Testis (tissue), 3 donors: ENCODE measurements around the gene BICD1. TPM values are rescaled to one million over a fixed set of nuclear protein-coding genes. Genes with fewer than 3 reads are reported as not detected.

Experiments
- DNase-seq: peaks from one replicate; pipeline ENCODE4 v3.0.0-alpha.2; 2019
- H3K27ac ChIP-seq, 2 donors: fragments of 200-600 bp; sonication (generic); one replicate each; pipeline ENCODE4 v1.5.1; 2019
- H3K27me3 ChIP-seq: fragments of 200-600 bp; sonication (generic); one replicate; pipeline ENCODE4 v1.5.1; 2019
- H3K36me3 ChIP-seq: fragments of 200-600 bp; sonication (generic); one replicate; pipeline ENCODE4 v1.5.1; 2017; ENCODE audit warnings: low read depth; ENCODE audit errors: missing control alignments
- H3K4me1 ChIP-seq: fragments of 200-600 bp; sonication (generic); one replicate; pipeline ENCODE4 v1.5.1; 2019
- H3K4me3 ChIP-seq, 2 donors: fragments of 200-600 bp; sonication (generic); one replicate each; pipeline ENCODE4 v1.5.1; 2017 to 2019
- H3K9me3 ChIP-seq: fragments of 200-600 bp; sonication (generic); one replicate; pipeline ENCODE4 v1.5.1; 2017
- POLR2A ChIP-seq: fragments of 450-650 bp; IDR thresholded peaks from one replicate; pipeline ENCODE4 v1.6.1; 2017; ENCODE audit warnings: antibody characterized with exemption, mild to moderate bottlenecking, moderate library complexity
- WGBS, 2 donors: methylation state at CpG; one replicate each; pipeline ENCODE4 v1.1.5; 2018; 5-methylcytosine and 5-hydroxymethylcytosine counted together
- intact Hi-C: fragments of 100-400 bp; cut with DNase I; formaldehyde crosslinking; loops from one replicate; pipeline ENCODE4 v1.15.1; 2023; ENCODE audit warnings: low total_unique reads
- polyA plus RNA-seq: library from polyadenylated mRNA; stranded (reverse); fragments of 350-450 nt; fragmentation: Illumina TruSeq; extraction: RNeasy Lipid Tissue Mini Kit (QIAGEN cat#74804); gene quantifications from one replicate; pipeline ENCODE4 v1.2.3, GENCODE V29; 2014; ENCODE audit warnings: low read depth, low replicate concordance; ENCODE audit not compliant: insufficient read depth
- total RNA-seq, 2 donors: library from RNA; depleted of rRNA; stranded (reverse); fragments of >200 nt; gene quantifications; one replicate each; pipeline ENCODE4 v1.2.3, GENCODE V29; 2016
- TF ChIP-seq, protein P1 (sequence below), 3 experiments: fragments of 450-650 bp in 2 of 3; fragments of 200-600 bp in 1 of 3; sonication (generic) in 1 of 3; IDR thresholded peaks; one replicate each; pipeline ENCODE4 v1.5.1; 2016 to 2019; ENCODE audit warnings: antibody characterized with exemption in 3 of 3, mild to moderate bottlenecking in 2 of 3, moderate library complexity in 1 of 3

Gene BICD1
- total and polyA plus RNA-seq, 3 donors from 2014 or later, result 8.4 to 28.7 (median 26.0) TPM

- WGBS, 2 donors, result 100% methylated on average over 2 of the region's 2 CpGs
- intact Hi-C loops, result no loop called here
- no peak overlapping the region for H3K4me3 ChIP-seq
- no peaks in the 10 kb centered on the region for H3K36me3 ChIP-seq
- TF ChIP-seq POLR2A, result no peak
- TF ChIP-seq, protein P1, sequence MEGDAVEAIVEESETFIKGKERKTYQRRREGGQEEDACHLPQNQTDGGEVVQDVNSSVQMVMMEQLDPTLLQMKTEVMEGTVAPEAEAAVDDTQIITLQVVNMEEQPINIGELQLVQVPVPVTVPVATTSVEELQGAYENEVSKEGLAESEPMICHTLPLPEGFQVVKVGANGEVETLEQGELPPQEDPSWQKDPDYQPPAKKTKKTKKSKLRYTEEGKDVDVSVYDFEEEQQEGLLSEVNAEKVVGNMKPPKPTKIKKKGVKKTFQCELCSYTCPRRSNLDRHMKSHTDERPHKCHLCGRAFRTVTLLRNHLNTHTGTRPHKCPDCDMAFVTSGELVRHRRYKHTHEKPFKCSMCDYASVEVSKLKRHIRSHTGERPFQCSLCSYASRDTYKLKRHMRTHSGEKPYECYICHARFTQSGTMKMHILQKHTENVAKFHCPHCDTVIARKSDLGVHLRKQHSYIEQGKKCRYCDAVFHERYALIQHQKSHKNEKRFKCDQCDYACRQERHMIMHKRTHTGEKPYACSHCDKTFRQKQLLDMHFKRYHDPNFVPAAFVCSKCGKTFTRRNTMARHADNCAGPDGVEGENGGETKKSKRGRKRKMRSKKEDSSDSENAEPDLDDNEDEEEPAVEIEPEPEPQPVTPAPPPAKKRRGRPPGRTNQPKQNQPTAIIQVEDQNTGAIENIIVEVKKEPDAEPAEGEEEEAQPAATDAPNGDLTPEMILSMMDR (IDR thresholded peaks at IDR 0.05), result no peak
- H3K4me1 ChIP-seq, result no peaks in the 10 kb centered on the region
- H3K9me3 ChIP-seq, result no peaks in the 10 kb centered on the region
- no peak for DNase-seq
- no peaks in the 10 kb centered on the region for H3K27me3 ChIP-seq
- no peak overlapping the region for H3K27ac ChIP-seq
Measured at GRCh38 chr12:32066206-32066605, 40.4 kb upstream of the BICD1 start.

DNA sequence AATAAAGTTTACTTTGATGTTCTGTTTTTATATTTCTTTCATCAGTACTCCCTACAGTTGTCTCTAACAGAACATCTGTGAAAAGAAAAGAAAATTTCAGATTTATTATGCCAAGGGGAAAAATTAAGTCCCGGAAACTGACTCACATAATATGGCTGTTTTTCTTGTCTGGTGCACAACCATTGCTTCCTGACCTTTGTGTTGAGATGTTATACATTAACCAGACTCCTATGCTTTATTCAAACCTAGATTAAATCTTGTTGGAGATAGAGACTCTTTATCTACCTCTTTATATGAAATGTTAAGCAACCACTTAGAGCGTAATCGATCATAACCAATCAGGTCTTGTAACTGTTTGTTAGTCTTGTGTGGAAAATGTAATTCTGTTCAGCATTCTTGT is 37.6 kb upstream of the BICD1 start:
- intact Hi-C loops, result no loop called here
- WGBS, 2 donors, result 81 to 93% methylated on average over 3 of the region's 3 CpGs
- no peak for DNase-seq

GRCh38 chr12:32069731-32070130 is 36.9 kb upstream of the BICD1 start:
- intact Hi-C loops, result no loop called here
- no peaks in the 10 kb centered on the region for H3K9me3 ChIP-seq
- TF ChIP-seq, protein P1 (IDR thresholded peaks at IDR 0.05), result no peak
- no peak for TF ChIP-seq POLR2A
- WGBS, 2 donors, result 93 to 97% methylated on average over 5 of the region's 5 CpGs
- no peak overlapping the region for H3K4me3 ChIP-seq
- H3K27me3 ChIP-seq, result no peaks in the 10 kb centered on the region
- H3K36me3 ChIP-seq, result no peaks in the 10 kb centered on the region
- no peak for DNase-seq
- H3K27ac ChIP-seq, result no peak overlapping the region
- H3K4me1 ChIP-seq, result no peaks in the 10 kb centered on the region

More for the DNA sequence above, 37.6 kb upstream of the BICD1 start:
- Histone ChIP-seq H3K27ac (no peak overlapping the region), H3K9me3 (no peaks in the 10 kb centered on the region), H3K36me3 (no peaks in the 10 kb centered on the region), H3K4me3 (no peak overlapping the region), H3K4me1 (no peaks in the 10 kb centered on the region), H3K27me3 (no peaks in the 10 kb centered on the region)
- TF ChIP-seq POLR2A, result no peak
- TF ChIP-seq, protein P1 (IDR thresholded peaks at IDR 0.05), result no peak

- Histone ChIP-seq H3K36me3 (no peaks in the 10 kb centered on the region), H3K9me3 (no peaks in the 10 kb centered on the region), H3K27me3 (no peaks in the 10 kb centered on the region), H3K27ac (no peak overlapping the region), H3K4me1 (no peaks in the 10 kb centered on the region), H3K4me3 (no peak overlapping the region)
- 0 to 100% methylated on average over 1 of the region's 1 CpG for WGBS, 2 donors
- TF ChIP-seq POLR2A, result no peak
- TF ChIP-seq, protein P1 (IDR thresholded peaks at IDR 0.05), result no peak
- intact Hi-C loops, result no loop called here
- no peak for DNase-seq
Measured at GRCh38 chr12:32070370-32070769, 36.3 kb upstream of the BICD1 start.

GRCh38 chr12:32072102-32072501 is 34.5 kb upstream of the BICD1 start:
- Histone ChIP-seq H3K27me3 (no peaks in the 10 kb centered on the region), H3K4me3 (no peak overlapping the region), H3K4me1 (no peaks in the 10 kb centered on the region), H3K27ac (no peak overlapping the region), H3K9me3 (no peaks in the 10 kb centered on the region), H3K36me3 (no peaks in the 10 kb centered on the region)
- TF ChIP-seq POLR2A, result no peak
- TF ChIP-seq, protein P1 (IDR thresholded peaks at IDR 0.05), result no peak
- intact Hi-C loops, result no loop called here
- no peak for DNase-seq
- 76 to 81% methylated on average over 6 of the region's 6 CpGs for WGBS, 2 donors
